HepG2 (cell line): ENCODE results near the gene SENP5.

Source experiments
- MAFK ChIP-seq, 2 experiments: IDR thresholded peaks in 1 of 2; conservative IDR thresholded peaks in 1 of 2; 2 replicates each; pipeline ENCODE4 v1.6.1; 2011; ENCODE audit warnings: improper control_type of control experiment in 2 of 2, low read length in 2 of 2
- SMARCE1 ChIP-seq: fragments of 450-650 bp; IDR thresholded peaks from 2 replicates; pipeline ENCODE4 v1.6.1; 2017; ENCODE audit warnings: borderline replicate concordance
- TF ChIP-seq, protein P1 (sequence below): sonication (generic); formaldehyde crosslinking; IDR thresholded peaks from 2 replicates; pipeline ENCODE4 v1.5.1; 2020; ENCODE audit warnings: mild to moderate bottlenecking, missing genetic modification reagents, moderate library complexity

DNA sequence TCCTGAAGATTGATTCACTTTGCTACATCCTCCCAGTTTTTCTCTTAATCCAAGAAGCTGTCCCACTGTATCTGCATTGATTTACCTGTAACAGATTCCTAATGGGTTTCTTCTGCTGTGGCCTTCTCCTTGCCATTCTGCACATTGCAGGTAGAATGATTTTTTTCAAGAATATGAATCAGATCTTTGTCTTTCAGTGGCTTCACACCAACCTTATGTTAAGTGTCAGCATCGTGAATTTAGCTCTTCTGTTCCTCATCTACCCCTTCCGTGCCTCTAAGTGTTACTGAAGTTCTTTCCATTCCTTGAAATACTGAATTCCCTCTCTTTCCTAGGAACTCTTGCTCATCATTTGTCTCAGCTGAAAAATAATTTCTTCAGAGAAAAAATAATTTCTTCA lies 7.5 kb downstream of the SENP5 start:
- TF ChIP-seq MAFK (conservative IDR thresholded peaks at IDR 0.05 in 1 of 2, IDR thresholded peaks at IDR 0.05 in 1 of 2; ENCODE audit: low read length in 2 of 2): no peak
- no peak for TF ChIP-seq SMARCE1
- TF ChIP-seq, protein P1, sequence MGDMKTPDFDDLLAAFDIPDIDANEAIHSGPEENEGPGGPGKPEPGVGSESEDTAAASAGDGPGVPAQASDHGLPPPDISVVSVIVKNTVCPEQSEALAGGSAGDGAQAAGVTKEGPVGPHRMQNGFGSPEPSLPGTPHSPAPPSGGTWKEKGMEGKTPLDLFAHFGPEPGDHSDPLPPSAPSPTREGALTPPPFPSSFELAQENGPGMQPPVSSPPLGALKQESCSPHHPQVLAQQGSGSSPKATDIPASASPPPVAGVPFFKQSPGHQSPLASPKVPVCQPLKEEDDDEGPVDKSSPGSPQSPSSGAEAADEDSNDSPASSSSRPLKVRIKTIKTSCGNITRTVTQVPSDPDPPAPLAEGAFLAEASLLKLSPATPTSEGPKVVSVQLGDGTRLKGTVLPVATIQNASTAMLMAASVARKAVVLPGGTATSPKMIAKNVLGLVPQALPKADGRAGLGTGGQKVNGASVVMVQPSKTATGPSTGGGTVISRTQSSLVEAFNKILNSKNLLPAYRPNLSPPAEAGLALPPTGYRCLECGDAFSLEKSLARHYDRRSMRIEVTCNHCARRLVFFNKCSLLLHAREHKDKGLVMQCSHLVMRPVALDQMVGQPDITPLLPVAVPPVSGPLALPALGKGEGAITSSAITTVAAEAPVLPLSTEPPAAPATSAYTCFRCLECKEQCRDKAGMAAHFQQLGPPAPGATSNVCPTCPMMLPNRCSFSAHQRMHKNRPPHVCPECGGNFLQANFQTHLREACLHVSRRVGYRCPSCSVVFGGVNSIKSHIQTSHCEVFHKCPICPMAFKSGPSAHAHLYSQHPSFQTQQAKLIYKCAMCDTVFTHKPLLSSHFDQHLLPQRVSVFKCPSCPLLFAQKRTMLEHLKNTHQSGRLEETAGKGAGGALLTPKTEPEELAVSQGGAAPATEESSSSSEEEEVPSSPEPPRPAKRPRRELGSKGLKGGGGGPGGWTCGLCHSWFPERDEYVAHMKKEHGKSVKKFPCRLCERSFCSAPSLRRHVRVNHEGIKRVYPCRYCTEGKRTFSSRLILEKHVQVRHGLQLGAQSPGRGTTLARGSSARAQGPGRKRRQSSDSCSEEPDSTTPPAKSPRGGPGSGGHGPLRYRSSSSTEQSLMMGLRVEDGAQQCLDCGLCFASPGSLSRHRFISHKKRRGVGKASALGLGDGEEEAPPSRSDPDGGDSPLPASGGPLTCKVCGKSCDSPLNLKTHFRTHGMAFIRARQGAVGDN (CRISPR knock-in tag): no peak
